ENCODE data around the gene PCSK9. TPM values are rescaled to one million over a fixed set of nuclear protein-coding genes. Genes with fewer than 3 reads are reported as not detected.

PCSK9 gene
- total and polyA plus RNA-seq, 3 donors from 2014 or later: 1.1 to 1.9 (median 1.3) TPM

- 96 to 97% methylated on average over 4 to 10 of the region's 10 CpGs for WGBS, 2 donors
- no peak for TF ChIP-seq CTCF (IDR thresholded peaks at IDR 0.05)
- TF ChIP-seq POLR2A (IDR thresholded peaks at IDR 0.05): no peak
Measured at GRCh38 chr1:55005351-55006140, 33.8 kb upstream of the PCSK9 start.

GRCh38 chr1:55006931-55007330, 32.4 kb upstream of the PCSK9 start:
- Histone ChIP-seq H3K27ac (no peak overlapping the region), H3K4me3 (no peak overlapping the region), H3K4me1 (no peaks in the 10 kb centered on the region), H3K9me3 (no peaks in the 10 kb centered on the region), H3K27me3 (no peaks in the 10 kb centered on the region), H3K36me3 (ENCODE audit: low read depth, missing control alignments) (no peaks in the 10 kb centered on the region)
- intact Hi-C loops (cut with DNase I; ENCODE audit: low total_unique reads): no loop called here
- TF ChIP-seq CTCF (IDR thresholded peaks at IDR 0.05) (no peak), POLR2A (IDR thresholded peaks at IDR 0.05) (no peak)
- 91 to 96% methylated on average over 12 of the region's 12 CpGs for WGBS, 2 donors
- DNase-seq: no peak

More at GRCh38 chr1:55005351-55006140, 33.8 kb upstream of the PCSK9 start:
- Histone ChIP-seq H3K4me3 (no peak overlapping the region), H3K4me1 (no peaks in the 10 kb centered on the region), H3K27ac (no peak overlapping the region), H3K9me3 (no peaks in the 10 kb centered on the region), H3K36me3 (ENCODE audit: low read depth, missing control alignments) (no peaks in the 10 kb centered on the region), H3K27me3 (no peaks in the 10 kb centered on the region)
- intact Hi-C loops (cut with DNase I; ENCODE audit: low total_unique reads): no loop called here
- DNase-seq: no peak

- no peaks in the 10 kb centered on the region for H3K27me3 ChIP-seq
- intact Hi-C loops (cut with DNase I; ENCODE audit: low total_unique reads): no loop called here
- no peaks in the 10 kb centered on the region for H3K36me3 ChIP-seq (ENCODE audit: low read depth, missing control alignments)
- no peak for DNase-seq
- no peaks in the 10 kb centered on the region for H3K4me1 ChIP-seq
- no peaks in the 10 kb centered on the region for H3K9me3 ChIP-seq
- WGBS, 2 donors: 87 to 90% methylated on average over 3 of the region's 3 CpGs
- H3K27ac ChIP-seq: no peak overlapping the region
- TF ChIP-seq CTCF (IDR thresholded peaks at IDR 0.05): no peak
- TF ChIP-seq POLR2A (IDR thresholded peaks at IDR 0.05): no peak
- H3K4me3 ChIP-seq: no peak overlapping the region
Measured at GRCh38 chr1:55007625-55008024, 31.7 kb upstream of the PCSK9 start.

GRCh38 chr1:55010194-55010886, 29.0 kb upstream of the PCSK9 start:
- no peak for DNase-seq
- Histone ChIP-seq H3K4me3 (no peak overlapping the region), H3K4me1 (no peaks in the 10 kb centered on the region), H3K36me3 (ENCODE audit: low read depth, missing control alignments) (no peaks in the 10 kb centered on the region), H3K27me3 (no peaks in the 10 kb centered on the region), H3K27ac (no peak overlapping the region), H3K9me3 (no peaks in the 10 kb centered on the region)
- TF ChIP-seq POLR2A (IDR thresholded peaks at IDR 0.05): no peak
- TF ChIP-seq CTCF (IDR thresholded peaks at IDR 0.05): no peak
- WGBS, 2 donors: 92 to 96% methylated on average over 4 to 9 of the region's 9 CpGs
- intact Hi-C loops (cut with DNase I; ENCODE audit: low total_unique reads): no loop called here

Measured in testis (tissue), 3 donors.